ENCODE measurements around the gene KLHL17. TPM values are rescaled to one million over a fixed set of nuclear protein-coding genes. Genes with fewer than 3 reads are reported as not detected.
A peak's percentile ranks its signal among the peaks of the same experiment; 100 is the strongest.

Gene KLHL17
- total and polyA plus RNA-seq, 2 donors from 2014 or later, result 6.9 to 11.5 TPM

DNA sequence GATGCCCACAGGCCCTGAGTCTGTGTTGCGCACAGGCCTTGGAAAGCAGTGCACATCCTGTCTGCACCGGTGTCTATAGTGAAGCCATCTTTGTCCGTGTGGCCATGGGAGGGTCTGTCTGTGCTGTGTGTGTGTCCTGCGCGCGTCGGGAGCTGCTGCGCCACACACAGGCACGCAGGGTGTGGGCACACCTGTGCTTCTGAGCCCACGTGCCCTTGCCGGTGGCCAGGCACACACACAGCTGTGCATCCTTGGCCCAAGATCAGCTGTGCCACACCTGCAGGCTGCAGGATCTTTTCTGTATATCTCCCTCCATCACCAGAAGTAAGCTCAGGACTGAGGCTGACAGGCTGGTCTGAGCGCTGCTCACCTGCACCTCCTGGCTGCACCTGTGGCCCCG, 39.9 kb upstream of the KLHL17 start:
- FAIRE-seq (no peak), DNase-seq (no peak)
- intact Hi-C loops (cut with DNase I), result no loop called here
- Histone ChIP-seq H3K36me3 (ENCODE audit: control insufficient read depth in 2 of 3, insufficient read depth in 3 of 3, low read length in 3 of 3) (no peaks in the 10 kb centered on the region), H3K9me3 (ENCODE audit: control insufficient read depth in 2 of 3, insufficient read depth in 1 of 3, low read length in 3 of 3) (no peaks in the 10 kb centered on the region), H3K27ac (ENCODE audit: low read depth in 2 of 2, low read length in 2 of 2) (no peak overlapping the region), H3K9ac (ENCODE audit: low read length in 3 of 3) (no peak overlapping the region), H3K27me3 (ENCODE audit: control insufficient read depth, insufficient read depth, low read length) (no peaks in the 10 kb centered on the region), H3K4me1 (ENCODE audit: control insufficient read depth in 2 of 3, insufficient read depth in 2 of 3, low read depth in 1 of 3, low read length in 3 of 3) (peaks cover 3 to 52% (median 8%) of the 10 kb centered on the region in 3 donors), H3K4me3 (ENCODE audit: low read length in 3 of 3) (no peak overlapping the region)
- TF ChIP-seq, protein P1, sequence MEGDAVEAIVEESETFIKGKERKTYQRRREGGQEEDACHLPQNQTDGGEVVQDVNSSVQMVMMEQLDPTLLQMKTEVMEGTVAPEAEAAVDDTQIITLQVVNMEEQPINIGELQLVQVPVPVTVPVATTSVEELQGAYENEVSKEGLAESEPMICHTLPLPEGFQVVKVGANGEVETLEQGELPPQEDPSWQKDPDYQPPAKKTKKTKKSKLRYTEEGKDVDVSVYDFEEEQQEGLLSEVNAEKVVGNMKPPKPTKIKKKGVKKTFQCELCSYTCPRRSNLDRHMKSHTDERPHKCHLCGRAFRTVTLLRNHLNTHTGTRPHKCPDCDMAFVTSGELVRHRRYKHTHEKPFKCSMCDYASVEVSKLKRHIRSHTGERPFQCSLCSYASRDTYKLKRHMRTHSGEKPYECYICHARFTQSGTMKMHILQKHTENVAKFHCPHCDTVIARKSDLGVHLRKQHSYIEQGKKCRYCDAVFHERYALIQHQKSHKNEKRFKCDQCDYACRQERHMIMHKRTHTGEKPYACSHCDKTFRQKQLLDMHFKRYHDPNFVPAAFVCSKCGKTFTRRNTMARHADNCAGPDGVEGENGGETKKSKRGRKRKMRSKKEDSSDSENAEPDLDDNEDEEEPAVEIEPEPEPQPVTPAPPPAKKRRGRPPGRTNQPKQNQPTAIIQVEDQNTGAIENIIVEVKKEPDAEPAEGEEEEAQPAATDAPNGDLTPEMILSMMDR (IDR thresholded peaks at IDR 0.05; ENCODE audit: borderline replicate concordance, extremely low read depth, insufficient read depth), result no peak

DNA sequence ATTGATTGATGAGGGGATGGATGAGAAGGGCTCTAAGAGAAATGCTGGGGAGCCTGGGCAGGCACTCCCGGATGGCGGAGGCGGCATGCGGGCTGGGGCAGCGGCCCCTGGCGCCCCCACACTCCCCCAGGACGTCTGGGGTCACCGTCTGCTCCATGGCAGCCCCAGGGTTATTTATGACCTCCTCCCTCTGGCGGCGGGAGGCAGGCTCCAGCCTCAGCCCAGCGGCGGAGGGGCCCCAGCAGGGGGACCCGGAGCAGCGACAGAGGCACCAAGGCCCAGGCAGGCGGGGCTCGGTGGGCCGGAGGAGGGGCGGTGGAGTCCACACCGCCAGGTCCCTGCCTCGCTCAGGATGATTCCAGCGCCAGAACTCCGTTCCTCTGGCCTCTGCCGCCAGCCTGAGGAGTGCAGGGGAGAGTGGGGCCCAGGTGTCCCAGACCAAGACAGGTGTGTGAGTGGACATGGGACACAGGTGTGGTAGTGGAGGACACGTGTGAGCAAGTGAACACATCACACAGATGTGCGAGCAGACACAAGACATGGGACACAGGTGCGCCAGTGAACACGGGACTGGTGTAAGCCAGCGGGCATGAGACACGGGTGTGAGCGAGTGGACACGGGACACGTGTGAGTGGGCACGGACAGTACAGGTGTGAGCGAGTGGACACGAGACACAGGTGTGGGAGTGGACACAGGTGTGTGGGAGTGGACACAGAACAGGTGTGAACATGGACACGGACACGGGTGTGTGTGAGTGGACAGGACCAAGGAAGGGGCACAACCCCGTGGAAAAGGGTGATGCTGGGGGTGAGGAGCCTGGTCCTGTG, 39.2 kb upstream of the KLHL17 start:
- Histone ChIP-seq H3K36me3 (ENCODE audit: control insufficient read depth in 2 of 3, insufficient read depth in 3 of 3, low read length in 3 of 3) (no peaks in the 10 kb centered on the region), H3K4me3 (ENCODE audit: low read length in 3 of 3) (peak overlapping the region in 1 of 3 donors; percentile 33), H3K9me3 (ENCODE audit: control insufficient read depth in 2 of 3, insufficient read depth in 1 of 3, low read length in 3 of 3) (no peaks in the 10 kb centered on the region), H3K9ac (ENCODE audit: low read length in 3 of 3) (peak overlapping the region in 1 of 3 donors; percentile 10), H3K27ac (ENCODE audit: low read depth in 2 of 2, low read length in 2 of 2) (no peak overlapping the region), H3K27me3 (ENCODE audit: control insufficient read depth, insufficient read depth, low read length) (no peaks in the 10 kb centered on the region), H3K4me1 (ENCODE audit: control insufficient read depth in 2 of 3, insufficient read depth in 2 of 3, low read depth in 1 of 3, low read length in 3 of 3) (peaks cover 3 to 52% (median 8%) of the 10 kb centered on the region in 3 donors)
- FAIRE-seq (no peak), DNase-seq (peak; percentile 88 to 96 (median 95))
- TF ChIP-seq, protein P1 (IDR thresholded peaks at IDR 0.05; ENCODE audit: borderline replicate concordance, extremely low read depth, insufficient read depth), result peak; percentile 58
- intact Hi-C loops (cut with DNase I), result no loop called here

DNA sequence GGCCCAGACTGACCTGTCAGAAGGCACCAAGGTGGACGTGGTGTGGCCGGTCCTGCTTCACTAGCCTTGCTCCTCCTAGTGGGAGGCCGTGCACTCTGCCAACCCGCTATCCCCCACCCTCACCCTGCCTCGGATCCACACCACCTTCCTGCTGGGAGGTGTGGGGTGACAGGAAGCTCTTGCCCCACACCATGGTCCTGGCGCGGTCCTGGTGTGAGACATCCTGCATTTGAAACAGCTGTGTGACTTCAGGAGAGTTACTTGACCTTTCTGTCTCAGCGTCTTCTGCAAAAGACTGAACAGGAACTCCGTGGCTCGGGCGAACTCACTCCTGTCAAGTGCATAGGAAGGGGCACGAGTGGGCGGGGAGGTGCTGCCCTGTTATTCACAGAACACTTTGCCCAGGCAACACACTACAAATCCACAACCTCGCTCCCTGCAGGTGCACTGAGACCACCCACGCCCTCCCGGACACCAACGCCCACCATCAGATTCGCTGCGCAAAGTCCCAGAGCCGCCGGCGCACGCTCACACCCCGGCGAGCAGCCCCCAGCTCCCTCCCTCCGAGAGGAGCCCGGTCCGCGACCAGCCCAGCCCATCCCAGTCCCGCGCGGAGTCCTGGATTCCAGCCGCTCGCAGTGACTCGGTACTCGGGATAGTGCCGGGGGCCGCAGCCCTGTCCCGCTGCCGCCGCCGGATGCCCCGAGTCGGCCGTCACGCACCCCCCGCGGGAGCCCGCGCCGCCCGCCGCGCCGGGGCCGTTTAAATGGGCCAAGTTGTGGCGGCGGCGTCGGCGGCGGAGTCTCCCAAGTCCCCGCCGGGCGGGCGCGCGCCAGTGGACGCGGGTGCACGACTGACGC, 37.0 kb upstream of the KLHL17 start, which contains the start of gene SAMD11:
Gene SAMD11, plus strand, starts transcription at position 793 of the 860 bp plus-strand sequence. CDS start 509 bp downstream, outside the sequence.
- H3K36me3 ChIP-seq (ENCODE audit: control insufficient read depth in 2 of 3, insufficient read depth in 3 of 3, low read length in 3 of 3), result no peaks in the 10 kb centered on the region
- peaks cover 3 to 47% (median 4%) of the 10 kb centered on the region in 3 donors for H3K4me1 ChIP-seq (ENCODE audit: control insufficient read depth in 2 of 3, insufficient read depth in 2 of 3, low read depth in 1 of 3, low read length in 3 of 3)
- DNase-seq, result peak; percentile 91 to 96 (median 92)
- no peaks in the 10 kb centered on the region for H3K27me3 ChIP-seq (ENCODE audit: control insufficient read depth, insufficient read depth, low read length)
- no peak within 1 kb of the TSS for H3K27ac ChIP-seq (ENCODE audit: low read depth in 2 of 2, low read length in 2 of 2)
- H3K9me3 ChIP-seq (ENCODE audit: control insufficient read depth in 2 of 3, insufficient read depth in 1 of 3, low read length in 3 of 3), result no peaks in the 10 kb centered on the region
- FAIRE-seq, result no peak
- TF ChIP-seq, protein P1 (IDR thresholded peaks at IDR 0.05; ENCODE audit: borderline replicate concordance, extremely low read depth, insufficient read depth), result peak; percentile 17
- H3K4me3 ChIP-seq (ENCODE audit: low read length in 3 of 3), result peak within 1 kb of the TSS; percentile 14 to 61 (median 59)
- peak within 1 kb of the TSS in 1 of 3 donors; percentile 27 for H3K9ac ChIP-seq (ENCODE audit: low read length in 3 of 3)
- intact Hi-C loops (cut with DNase I), result no loop called here

Measured in kidney (tissue), 14 donors.